Neural progenitor cell (in vitro differentiated cells): ENCODE results near the gene LRRC4B. TPM values are rescaled to one million over a fixed set of nuclear protein-coding genes. Genes with fewer than 3 reads are reported as not detected.

Source experiments
- DNase-seq: peaks from one replicate; pipeline ENCODE4 v3.0.0-alpha.2; 2016; ENCODE audit warnings: low spot score
- H2AFZ ChIP-seq: fragments of 200-600 bp; sonication (generic); replicated peaks from 2 replicates; pipeline ENCODE4 v1.6.1; 2016; ENCODE audit warnings: antibody characterized with exemption
- H3F3A ChIP-seq: fragments of 200-600 bp; sonication (generic); 2 replicates; pipeline ENCODE4 v1.6.1; 2016; ENCODE audit warnings: antibody characterized with exemption, low read depth
- H3K27ac ChIP-seq: fragments of 200-600 bp; sonication (generic); 2 replicates; pipeline ENCODE4 v1.5.1; 2016; ENCODE audit warnings: mild to moderate bottlenecking
- H3K27me3 ChIP-seq: fragments of 200-600 bp; sonication (generic); 2 replicates; pipeline ENCODE4 v1.6.1; 2016; ENCODE audit warnings: mild to moderate bottlenecking, moderate library complexity
- H3K36me3 ChIP-seq: fragments of 200-600 bp; sonication (generic); 2 replicates; pipeline ENCODE4 v1.5.1; 2016
- H3K4me1 ChIP-seq: fragments of 200-600 bp; sonication (generic); 2 replicates; pipeline ENCODE4 v1.6.1; 2016; ENCODE audit warnings: mixed run types
- H3K4me2 ChIP-seq: fragments of 200-600 bp; sonication (generic); 2 replicates; pipeline ENCODE4 v1.6.1; 2016
- H3K4me3 ChIP-seq: fragments of 200-600 bp; sonication (generic); 2 replicates; pipeline ENCODE4 v1.5.1; 2016
- H3K79me2 ChIP-seq: fragments of 200-600 bp; sonication (generic); 2 replicates; pipeline ENCODE4 v1.6.1; 2016; ENCODE audit warnings: low read depth
- H3K9ac ChIP-seq: fragments of 200-600 bp; sonication (generic); 2 replicates; pipeline ENCODE4 v1.6.1; 2016
- H3K9me3 ChIP-seq: fragments of 200-600 bp; sonication (generic); 2 replicates; pipeline ENCODE4 v1.5.1; 2016; ENCODE audit warnings: low read depth
- H4K20me1 ChIP-seq: fragments of 200-600 bp; sonication (generic); 2 replicates; pipeline ENCODE4 v1.6.1; 2016; ENCODE audit warnings: low read depth
- H3K27ac Mint-ChIP-seq: 3 replicates; pipeline ENCODE4 v1.8.0; 2021; ENCODE audit warnings: mixed read lengths
- H3K27me3 Mint-ChIP-seq: 2 replicates; pipeline ENCODE4 v1.8.0; 2022; ENCODE audit warnings: low read depth, mild to moderate bottlenecking, inconsistent platforms, moderate library complexity, mixed read lengths; ENCODE audit not compliant: insufficient read depth
- H3K36me3 Mint-ChIP-seq: 3 replicates; pipeline ENCODE4 v1.8.0; 2021; ENCODE audit warnings: mixed read lengths
- H3K4me1 Mint-ChIP-seq: 3 replicates; pipeline ENCODE4 v1.8.0; 2021; ENCODE audit warnings: mixed read lengths
- H3K4me3 Mint-ChIP-seq: 3 replicates; pipeline ENCODE4 v1.8.0; 2021; ENCODE audit warnings: mild to moderate bottlenecking, moderate library complexity, mixed read lengths
- H3K9me3 Mint-ChIP-seq: 3 replicates; pipeline ENCODE4 v1.8.0; 2020; ENCODE audit warnings: mixed read lengths
- CTCF ChIP-seq: fragments of 200-600 bp; sonication (generic); IDR thresholded peaks from 2 replicates; pipeline ENCODE4 v1.5.1; 2017; ENCODE audit warnings: antibody characterized with exemption, mild to moderate bottlenecking
- EZH2 ChIP-seq: fragments of 200-600 bp; sonication (generic); IDR thresholded peaks from 2 replicates; pipeline ENCODE4 v1.6.1; 2017; ENCODE audit warnings: antibody characterized with exemption, mild to moderate bottlenecking, moderate library complexity
- EZH2phosphoT487 ChIP-seq: fragments of 200-600 bp; sonication (generic); IDR thresholded peaks from 2 replicates; pipeline ENCODE4 v1.6.1; 2017; ENCODE audit warnings: antibody characterized with exemption
- total RNA-seq: library from RNA; depleted of rRNA; stranded (reverse); fragments of >200 nt; gene quantifications from 2 replicates; pipeline ENCODE4 v1.2.3, GENCODE V29; 2015; ENCODE audit warnings: low replicate concordance

Gene LRRC4B
- total RNA-seq, 1 donor from 2014 or later, result 12.0 TPM

GRCh38 chr19:50481351-50482149 is 86.7 kb downstream of the LRRC4B start:
- TF ChIP-seq EZH2 (no peak), EZH2phosphoT487 (no peak)
- Histone ChIP-seq H3K79me2 (peaks cover 32% of the 10 kb centered on the region), H4K20me1 (peaks cover 14% of the 10 kb centered on the region), H3K27ac (no peak overlapping the region), H3K4me1 (peaks cover 4% of the 10 kb centered on the region), H2AFZ (no peak overlapping the region), H3K4me3 (no peak overlapping the region), H3F3A (peaks cover 12% of the 10 kb centered on the region), H3K36me3 (no peaks in the 10 kb centered on the region), H3K9ac (no peak overlapping the region), H3K4me2 (no peak overlapping the region), H3K27me3 (peaks cover 3% of the 10 kb centered on the region), H3K9me3 (peaks cover 5% of the 10 kb centered on the region)
- no peak overlapping the region for H3K27ac Mint-ChIP-seq
- peaks cover 33% of the 10 kb centered on the region for H3K36me3 Mint-ChIP-seq
- H3K27me3 Mint-ChIP-seq, result peaks cover 1% of the 10 kb centered on the region
- peaks cover 28% of the 10 kb centered on the region for H3K9me3 Mint-ChIP-seq
- DNase-seq, result no peak
- H3K4me1 Mint-ChIP-seq, result peaks cover 11% of the 10 kb centered on the region
- H3K4me3 Mint-ChIP-seq, result no peak overlapping the region

DNA sequence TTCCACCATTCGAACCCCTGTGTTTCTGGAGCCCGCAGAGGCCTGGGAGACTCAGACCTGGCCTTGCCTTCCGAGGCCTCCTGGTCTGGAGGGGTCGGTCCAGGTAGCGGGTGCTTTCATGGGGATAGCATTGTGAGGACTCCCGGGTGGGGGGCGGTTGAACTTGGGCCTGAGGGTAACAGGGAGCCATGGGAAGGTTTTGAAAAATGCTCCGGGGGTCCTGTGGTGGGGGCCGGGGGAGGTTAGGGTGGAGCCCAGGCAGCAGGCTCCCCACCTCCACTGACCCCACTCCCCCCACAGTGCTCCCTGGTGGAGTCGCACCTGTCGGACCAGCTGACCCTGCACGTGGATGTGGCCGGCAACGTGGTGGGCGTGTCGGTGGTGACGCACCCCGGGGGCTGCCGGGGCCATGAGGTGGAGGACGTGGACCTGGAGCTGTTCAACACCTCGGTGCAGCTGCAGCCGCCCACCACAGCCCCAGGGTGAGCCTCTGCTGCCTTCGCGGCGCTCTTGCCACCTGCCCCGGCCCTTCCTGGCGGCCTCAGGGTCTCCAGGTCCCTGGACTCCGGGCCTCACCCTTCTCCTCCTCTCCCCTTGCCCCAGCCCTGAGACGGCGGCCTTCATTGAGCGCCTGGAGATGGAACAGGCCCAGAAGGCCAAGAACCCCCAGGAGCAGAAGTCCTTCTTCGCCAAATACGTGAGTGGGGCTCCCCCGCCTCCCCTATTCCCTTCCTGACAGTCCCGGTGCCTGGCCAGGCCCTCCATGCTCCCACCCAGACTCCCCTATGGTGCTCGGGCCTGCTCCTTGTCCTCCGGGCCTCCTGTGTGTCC is 87.7 kb downstream of the LRRC4B start:
- Histone ChIP-seq H3K4me3 (no peak overlapping the region), H3K9ac (no peak overlapping the region), H3F3A (peaks cover 18% of the 10 kb centered on the region), H4K20me1 (peaks cover 14% of the 10 kb centered on the region), H3K4me1 (peaks cover 4% of the 10 kb centered on the region), H3K4me2 (no peak overlapping the region), H3K27me3 (no peaks in the 10 kb centered on the region), H3K27ac (no peak overlapping the region), H3K9me3 (no peaks in the 10 kb centered on the region), H3K79me2 (peaks cover 32% of the 10 kb centered on the region), H2AFZ (no peak overlapping the region), H3K36me3 (no peaks in the 10 kb centered on the region)
- Mint-ChIP-seq H3K9me3 (peaks cover 21% of the 10 kb centered on the region), H3K27ac (no peak overlapping the region), H3K4me1 (peaks cover 12% of the 10 kb centered on the region), H3K4me3 (no peak overlapping the region), H3K36me3 (peaks cover 26% of the 10 kb centered on the region), H3K27me3 (peaks cover 5% of the 10 kb centered on the region)
- TF ChIP-seq CTCF (no peak), EZH2 (no peak), EZH2phosphoT487 (no peak)
- DNase-seq, result no peak

DNA sequence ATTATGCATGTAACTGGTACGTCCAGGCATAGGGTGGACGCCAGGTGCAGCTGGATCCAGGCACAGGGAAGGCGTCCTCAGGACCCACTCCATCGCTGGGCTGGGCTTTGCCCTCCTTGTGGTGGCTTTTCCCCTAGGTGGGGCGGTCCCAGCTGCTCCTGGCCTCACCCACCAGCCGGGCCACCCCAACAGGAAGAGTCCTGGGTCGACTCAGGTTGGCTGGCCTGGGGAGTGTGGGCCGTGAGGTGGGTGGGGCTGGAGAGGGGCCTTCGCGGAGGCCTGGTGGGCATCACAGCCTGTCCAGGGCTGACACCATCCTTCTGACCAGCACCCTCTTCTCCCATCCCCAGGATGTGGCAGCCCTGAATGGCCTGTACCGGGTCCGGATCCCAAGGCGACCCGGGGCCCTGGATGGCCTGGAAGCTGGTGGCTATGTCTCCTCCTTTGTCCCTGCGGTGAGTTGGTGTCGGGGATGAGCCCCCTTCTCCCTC is 88.4 kb downstream of the LRRC4B start:
- Histone ChIP-seq H3K27ac (no peak overlapping the region), H3K27me3 (no peaks in the 10 kb centered on the region), H3K4me1 (peaks cover 4% of the 10 kb centered on the region), H2AFZ (no peak overlapping the region), H3K79me2 (peaks cover 32% of the 10 kb centered on the region), H3K36me3 (no peaks in the 10 kb centered on the region), H3K9me3 (no peaks in the 10 kb centered on the region), H3K4me3 (no peak overlapping the region), H3F3A (peaks cover 23% of the 10 kb centered on the region), H3K9ac (no peak overlapping the region), H3K4me2 (no peak overlapping the region), H4K20me1 (peaks cover 14% of the 10 kb centered on the region)
- H3K9me3 Mint-ChIP-seq, result peaks cover 19% of the 10 kb centered on the region
- H3K36me3 Mint-ChIP-seq, result peaks cover 23% of the 10 kb centered on the region
- no peak overlapping the region for H3K4me3 Mint-ChIP-seq
- TF ChIP-seq EZH2 (no peak), CTCF (no peak), EZH2phosphoT487 (no peak)
- no peak for DNase-seq
- peaks cover 9% of the 10 kb centered on the region for H3K27me3 Mint-ChIP-seq
- peaks cover 12% of the 10 kb centered on the region for H3K4me1 Mint-ChIP-seq
- H3K27ac Mint-ChIP-seq, result no peak overlapping the region
